Non-pigmented ciliary epithelial cell (primary cell): ENCODE data around the gene ESPNL.
"Not testable (repeated sequence)": the region's sequence is repeated elsewhere in the genome, so short reads cannot be mapped to it uniquely, and the experiment has no call there.

Experiments used
- DNase-seq: peaks from one replicate; pipeline ENCODE4 v3.0.0-alpha.2; 2010; ENCODE audit warnings: low read depth

The ESPNL gene

DNA sequence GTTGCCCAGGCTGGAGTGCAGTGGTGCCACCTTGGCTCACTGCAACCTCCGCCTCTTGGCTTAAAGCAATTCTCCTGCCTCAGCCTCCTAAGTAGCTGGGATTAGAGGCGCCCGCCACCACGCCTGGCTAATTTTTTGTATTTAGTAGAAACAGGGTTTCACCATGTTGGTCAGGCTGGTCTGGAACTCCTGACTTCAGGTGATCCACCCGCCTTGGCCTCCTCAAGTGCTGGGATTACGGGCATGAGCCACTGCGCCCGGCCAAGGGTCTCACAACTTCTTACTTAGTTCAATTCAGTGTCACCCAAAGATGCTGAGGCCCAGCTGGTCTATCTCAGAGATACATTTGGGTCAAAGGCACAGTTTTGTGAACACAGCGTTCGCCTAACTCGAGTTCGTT is 15.6 kb downstream of the ESPNL start:
- DNase-seq = not testable (repeated sequence)

GRCh38 chr2:238116298-238117198 is 16.4 kb downstream of the ESPNL start:
- DNase-seq = no peak

DNA sequence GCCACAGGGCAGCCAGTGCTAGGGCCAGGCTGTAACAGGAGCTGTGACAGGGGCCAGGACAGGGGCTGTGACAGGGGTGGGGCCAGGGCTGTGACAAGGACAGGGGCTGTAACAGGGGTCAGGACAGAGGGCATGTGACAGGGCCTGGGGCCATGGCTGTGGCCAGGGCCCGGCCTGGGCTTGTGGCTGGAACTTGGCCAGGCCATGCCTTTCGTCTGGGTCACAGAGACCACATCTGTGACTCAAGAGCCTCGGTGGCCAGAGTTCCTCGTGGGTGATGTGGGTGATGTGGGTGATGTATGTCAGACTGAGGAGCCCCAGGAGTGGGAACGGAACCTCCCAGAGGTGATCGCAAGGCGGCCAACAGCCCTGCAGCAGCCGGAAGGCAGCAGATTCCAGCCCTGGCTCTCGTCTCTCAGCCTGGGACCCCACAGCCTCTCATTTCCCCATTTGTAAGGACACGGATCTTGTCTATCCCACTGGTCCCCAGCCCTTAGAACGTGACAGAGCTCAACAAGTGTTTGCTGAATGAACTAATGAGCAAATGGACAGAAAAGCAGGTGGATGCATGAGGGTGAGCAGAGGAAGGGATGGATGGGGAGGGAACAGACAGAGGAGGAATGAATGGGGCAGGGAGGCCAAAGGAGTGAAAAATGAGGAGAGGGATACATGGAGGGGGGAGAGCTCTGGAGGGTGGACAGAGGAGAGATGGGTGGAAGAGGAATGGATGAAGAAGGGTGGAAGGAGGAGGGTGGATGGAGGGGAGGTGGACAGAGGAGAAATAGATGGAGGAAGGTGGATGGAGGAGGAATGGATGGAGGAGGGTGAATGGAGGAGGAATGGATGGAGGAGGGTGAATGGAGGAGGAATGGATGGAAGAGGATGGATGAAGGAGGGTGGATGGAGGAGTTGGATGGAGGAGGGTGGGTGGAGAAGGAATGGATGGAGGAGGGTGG is 17.3 kb downstream of the ESPNL start:
- no peak for DNase-seq

GRCh38 chr2:238119756-238120462 is 19.8 kb downstream of the ESPNL start:
- no peak for DNase-seq

DNA sequence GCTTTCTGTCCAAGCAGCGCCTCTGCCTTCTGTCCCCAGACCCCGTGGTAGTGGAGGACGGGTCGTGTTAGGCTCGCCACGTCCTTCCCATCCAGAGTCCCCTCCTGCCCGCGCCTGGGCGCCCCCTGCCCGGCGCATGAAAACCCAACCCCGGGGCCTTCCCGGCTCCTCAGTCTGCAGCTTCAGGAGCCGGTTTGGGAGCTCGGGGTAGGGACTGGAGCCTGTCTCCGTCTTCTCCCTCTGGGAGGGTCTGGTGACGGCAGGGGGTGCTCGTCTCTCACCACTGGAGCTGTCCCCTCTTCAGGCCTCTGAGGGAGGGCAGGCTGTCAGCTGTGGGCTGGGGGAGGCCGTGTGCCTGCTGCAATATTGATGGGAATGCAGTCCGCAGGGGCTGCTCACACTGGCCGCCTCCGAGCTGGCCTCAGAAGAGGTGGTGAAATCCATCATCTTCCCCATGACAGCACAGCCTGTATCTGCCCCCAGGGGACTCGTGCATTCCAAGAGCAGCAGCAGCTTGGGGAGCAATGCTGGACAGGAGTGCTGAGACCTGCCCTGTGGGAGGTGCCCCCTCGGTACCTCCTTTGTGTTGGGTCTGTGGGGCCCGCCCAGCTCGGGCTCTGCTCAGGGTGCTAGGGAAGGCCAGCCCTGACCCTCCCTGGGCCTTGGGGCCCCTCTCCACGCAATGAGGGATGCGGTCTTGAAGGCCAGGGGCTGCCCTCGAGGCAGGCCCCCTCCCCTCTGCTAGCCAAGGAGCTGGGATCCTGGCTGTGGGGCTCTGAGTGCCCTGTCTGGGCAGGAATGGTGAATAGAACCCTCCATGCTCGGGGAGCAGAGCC is 20.5 kb downstream of the ESPNL start:
- no peak for DNase-seq

DNA sequence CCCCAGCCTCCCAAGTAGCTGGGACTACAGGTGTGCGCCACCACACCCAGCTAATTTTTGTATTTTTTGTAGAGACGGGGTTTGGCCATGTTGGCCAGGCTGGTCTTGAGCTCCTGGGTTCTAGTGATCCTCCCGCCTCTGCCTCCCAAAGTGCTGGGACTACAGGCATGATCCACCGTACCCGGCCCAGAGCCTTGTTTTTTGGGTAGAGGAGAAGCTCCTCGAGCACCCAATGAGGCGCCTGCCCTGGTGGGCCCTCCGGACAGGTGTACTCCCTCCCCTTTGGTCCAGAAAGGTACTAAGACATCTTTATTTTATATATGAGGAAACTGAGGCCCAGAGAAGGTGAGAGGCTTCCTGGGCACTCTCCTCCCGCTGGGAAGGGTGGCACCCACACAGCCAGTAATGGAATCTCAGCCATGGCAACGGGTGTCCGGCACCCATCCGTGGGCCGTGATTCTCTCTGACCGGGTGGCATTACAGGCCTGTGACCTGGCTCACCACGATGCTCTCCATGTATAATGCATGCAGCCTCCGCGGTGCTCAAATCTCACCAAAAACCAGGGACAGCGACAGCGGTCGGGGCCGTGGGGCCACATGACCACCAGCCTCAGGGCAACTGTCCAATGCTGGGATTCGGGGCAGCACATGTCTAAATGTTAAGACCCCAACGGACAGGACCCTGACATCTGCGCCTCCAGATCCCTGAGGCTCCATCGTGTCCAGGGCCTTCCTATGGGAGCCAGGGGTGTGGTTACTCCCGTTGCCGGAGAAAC is 21.6 kb downstream of the ESPNL start:
- DNase-seq = no peak

DNA sequence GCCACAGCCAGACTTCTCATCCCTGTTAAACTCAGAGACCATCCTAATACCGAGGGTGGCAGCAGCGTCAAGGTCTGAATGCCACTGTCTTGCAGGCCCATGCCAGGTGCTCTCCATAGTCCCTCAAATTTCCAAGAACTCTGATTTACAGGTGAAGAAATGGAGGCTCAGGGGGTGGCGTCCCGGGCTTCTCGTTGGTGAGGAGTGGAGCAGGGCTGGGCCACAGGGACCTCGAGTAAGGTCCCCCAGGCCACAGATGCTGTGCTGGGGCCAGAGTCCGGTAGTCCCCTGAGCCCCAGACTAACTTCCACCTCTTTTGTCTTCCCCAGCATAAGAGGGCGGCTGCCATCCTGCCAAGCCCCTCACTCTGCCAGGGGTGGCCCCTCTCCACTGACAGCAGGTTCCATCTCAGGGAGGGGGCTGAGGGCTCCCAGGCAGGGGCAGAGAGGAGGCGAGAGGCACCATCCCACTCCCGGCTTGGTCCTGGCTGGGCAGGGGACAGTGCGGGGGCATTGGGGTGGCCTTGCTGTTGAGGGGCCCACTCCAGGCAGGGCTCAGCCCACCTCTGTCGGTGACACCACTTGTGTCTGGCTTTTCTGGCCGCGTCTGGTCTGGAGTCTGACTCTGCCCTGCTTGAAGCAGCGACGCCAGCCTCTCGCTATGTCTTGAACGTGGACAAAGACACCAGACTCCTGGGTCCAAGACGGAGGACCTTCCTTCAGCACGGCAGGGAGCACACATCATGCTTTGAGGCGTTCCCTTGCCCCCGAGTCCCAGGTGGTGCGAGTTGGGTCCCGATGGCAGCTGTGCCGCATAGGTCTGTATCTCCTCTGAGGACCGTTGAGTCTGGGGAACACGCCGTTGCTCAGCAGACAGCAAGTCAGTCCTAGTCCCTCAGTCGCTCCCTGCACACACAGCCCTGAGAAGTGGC is 22.4 kb downstream of the ESPNL start:
- no peak for DNase-seq

DNA sequence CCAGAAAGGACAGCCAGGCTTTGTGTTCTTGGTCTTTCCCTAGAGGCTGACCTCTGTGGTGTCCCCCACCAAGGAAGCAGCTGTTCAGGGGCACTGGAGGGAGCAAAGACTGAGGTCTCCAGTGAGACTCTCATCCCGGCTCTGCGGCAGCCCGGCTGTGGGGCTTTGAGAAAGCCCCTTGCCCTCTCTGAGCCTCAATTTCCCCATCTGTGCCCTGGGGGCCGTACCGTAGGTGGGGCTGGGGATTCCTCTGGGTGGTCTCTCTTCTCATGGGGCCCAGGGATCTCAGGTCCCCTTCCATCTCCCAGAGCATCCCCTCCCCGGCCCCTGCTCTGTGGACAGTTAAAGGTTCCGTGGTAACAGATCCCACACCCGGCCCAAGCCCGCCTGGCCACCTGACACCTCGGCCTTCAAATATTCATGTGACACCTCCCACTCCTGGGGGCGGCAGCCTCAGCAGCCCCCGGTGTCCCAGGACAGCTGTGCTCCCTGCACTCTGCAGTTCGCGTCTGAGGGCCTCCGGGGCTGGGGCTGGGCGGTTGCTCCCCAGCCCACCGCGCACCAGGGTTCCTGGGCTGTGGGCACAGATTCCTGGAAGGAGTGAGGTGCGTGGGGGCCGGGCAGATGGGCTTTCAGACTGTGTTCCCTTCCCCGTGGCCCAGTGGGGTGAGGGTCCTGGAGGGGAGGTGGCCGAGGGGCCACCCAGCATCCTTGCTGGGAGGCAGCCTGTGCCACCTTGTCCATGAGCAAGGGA is 23.3 kb downstream of the ESPNL start:
- DNase-seq = no peak

GRCh38 chr2:238123991-238124470 is 23.9 kb downstream of the ESPNL start:
- DNase-seq = no peak

- DNase-seq = no peak
Measured at GRCh38 chr2:238124488-238125126, 24.5 kb downstream of the ESPNL start.

DNA sequence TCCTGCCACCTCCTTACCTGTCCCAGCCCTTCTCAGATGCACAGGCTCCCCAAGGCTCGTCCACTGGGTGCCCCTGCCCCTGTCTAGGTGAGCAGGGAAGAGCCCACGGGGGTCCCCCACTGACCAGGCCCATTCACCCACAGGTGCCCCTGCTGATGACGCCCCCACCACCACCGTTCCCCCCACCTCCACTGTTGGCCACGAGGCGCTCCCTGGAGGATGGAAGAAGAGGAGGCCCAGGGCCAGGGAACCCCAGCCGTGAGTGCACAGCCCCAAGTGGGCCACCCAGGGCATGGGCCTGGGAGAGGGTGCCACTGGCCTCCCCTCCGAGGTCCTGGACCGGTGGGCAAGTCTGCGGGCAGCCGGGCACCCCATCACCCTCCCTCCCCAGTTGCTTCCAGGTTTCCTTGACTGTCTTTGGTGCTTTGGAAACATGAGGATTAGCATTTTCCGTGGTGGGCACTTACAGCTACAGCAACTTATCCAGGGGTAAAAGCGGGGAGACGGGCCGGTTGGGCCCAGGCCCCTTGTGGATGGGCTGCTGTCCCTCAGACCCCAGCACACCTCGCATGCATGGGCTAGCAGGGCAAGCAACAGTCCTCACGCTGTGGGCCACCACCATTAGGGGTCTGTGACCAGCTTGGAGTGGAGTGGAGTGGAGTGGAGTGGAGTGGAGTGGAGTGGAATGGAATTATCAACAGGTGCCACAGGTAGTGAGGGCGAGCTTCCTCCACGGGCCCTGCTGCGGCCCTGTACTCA is 25.2 kb downstream of the ESPNL start:
- no peak for DNase-seq

DNA sequence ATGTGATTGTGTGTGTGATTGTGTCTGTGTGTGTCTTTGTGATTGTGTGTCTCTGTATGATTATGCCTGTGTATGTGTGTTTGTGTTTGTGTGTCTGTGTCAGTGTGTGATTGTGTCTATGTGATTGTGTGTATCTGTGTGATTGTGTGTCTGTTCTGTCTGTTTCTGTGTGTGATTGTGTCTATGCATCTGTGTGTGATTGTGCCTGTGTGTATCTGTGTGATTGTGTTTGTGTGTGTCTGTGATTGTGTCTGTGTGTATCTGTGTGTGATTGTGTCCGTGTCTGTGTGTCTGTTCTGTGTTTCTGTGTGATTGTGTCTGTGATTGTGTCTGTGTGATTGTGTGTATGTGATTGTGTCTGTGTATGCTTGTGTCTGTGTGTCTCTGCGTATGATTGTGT is 26.2 kb downstream of the ESPNL start:
- DNase-seq = no peak

- no peak for DNase-seq
Measured at GRCh38 chr2:238126775-238127164, 26.6 kb downstream of the ESPNL start.

GRCh38 chr2:238127165-238128060 is 27.3 kb downstream of the ESPNL start:
- DNase-seq = no peak

GRCh38 chr2:238128061-238128440 is 27.9 kb downstream of the ESPNL start:
- DNase-seq = no peak

DNA sequence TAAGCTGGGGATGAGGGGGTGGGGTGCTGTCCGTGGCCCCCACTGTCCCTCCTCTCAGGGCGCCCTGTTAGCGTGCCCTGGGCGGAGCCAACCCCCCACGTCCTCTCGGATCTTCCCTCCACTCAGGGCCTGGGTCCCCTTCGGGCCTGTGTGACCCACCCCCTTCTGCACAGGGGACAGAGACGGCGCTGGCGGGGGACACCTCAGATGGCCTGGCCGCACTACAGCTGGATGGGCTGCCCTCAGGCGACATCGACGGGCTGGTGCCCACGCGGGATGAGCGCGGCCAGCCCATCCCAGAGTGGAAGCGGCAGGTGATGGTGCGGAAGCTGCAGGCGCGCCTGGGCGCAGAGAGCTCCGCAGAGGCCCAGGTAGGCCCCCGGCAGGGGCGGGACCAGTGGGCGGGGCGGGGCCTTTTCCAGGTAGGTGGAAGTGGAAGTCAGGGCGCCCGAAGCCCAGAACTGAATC is 28.4 kb downstream of the ESPNL start:
- no peak for DNase-seq
